ENCODE results near the gene SVEP1.
"Not testable (repeated sequence)": the region's sequence is repeated elsewhere in the genome, so short reads cannot be mapped to it uniquely, and the experiment has no call there.

Gene SVEP1

DNA sequence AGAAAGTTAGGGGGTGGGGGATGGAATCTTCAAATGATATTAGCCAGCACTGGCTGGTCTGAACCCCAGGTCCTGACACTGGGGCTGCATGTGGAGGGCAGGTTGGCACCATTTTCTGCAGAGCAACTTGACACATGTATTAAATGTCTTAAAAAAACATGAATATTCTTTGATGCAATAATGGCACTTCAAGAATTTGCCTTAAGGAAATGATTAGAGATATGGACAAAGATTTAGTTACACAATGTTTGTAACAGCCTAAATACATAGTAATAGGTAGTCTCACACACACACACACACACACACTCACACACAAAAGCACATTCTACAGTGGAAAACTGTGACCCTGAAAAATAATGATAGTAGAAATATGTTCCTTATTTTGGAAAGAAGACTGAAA is 3.6 kb downstream of the SVEP1 start:
- DNase-seq, result no peak

- no peak for DNase-seq
These were observed 4.4 kb downstream of the SVEP1 start for GRCh38 chr9:110575169-110575568.

GRCh38 chr9:110573305-110573704 is 6.2 kb downstream of the SVEP1 start:
- DNase-seq, result no peak

DNA sequence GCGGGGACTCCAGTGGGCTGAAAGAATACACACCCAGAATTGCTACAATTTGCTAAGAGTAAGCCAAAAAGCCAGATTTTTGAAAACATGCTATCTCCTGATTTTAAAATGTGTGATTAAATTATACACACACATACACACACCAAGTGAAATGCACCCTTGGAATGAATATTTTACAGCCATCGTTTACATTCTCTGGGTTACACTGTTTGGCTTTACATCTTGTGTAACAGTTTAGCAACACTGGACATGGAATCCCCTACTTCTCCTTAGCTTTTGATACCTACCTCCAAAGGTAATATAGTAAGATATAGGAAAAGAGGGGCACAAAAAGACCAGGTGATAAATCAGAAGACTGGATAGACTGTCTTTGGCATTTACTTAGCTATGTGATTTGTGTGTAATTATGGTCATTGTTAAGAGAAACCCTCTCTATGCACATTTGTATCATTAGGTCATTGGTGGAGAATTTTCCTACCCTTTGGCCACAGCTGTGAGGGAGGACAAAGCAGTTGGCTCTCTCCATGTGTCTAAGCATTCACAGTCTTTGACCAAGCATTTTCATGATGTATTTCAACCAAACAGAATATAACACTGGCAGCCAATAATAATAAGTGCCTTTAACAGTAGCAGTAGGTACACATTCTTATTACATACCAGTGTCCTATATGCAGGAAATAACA is 7.6 kb downstream of the SVEP1 start:
- DNase-seq, result no peak

- no peak for DNase-seq
These were observed 13.4 kb downstream of the SVEP1 start for GRCh38 chr9:110566156-110566555.

- no peak for DNase-seq
These were observed 17.7 kb downstream of the SVEP1 start for GRCh38 chr9:110561826-110562225.

- DNase-seq, result no peak
These were observed 19.7 kb downstream of the SVEP1 start for GRCh38 chr9:110559869-110560268.

DNA sequence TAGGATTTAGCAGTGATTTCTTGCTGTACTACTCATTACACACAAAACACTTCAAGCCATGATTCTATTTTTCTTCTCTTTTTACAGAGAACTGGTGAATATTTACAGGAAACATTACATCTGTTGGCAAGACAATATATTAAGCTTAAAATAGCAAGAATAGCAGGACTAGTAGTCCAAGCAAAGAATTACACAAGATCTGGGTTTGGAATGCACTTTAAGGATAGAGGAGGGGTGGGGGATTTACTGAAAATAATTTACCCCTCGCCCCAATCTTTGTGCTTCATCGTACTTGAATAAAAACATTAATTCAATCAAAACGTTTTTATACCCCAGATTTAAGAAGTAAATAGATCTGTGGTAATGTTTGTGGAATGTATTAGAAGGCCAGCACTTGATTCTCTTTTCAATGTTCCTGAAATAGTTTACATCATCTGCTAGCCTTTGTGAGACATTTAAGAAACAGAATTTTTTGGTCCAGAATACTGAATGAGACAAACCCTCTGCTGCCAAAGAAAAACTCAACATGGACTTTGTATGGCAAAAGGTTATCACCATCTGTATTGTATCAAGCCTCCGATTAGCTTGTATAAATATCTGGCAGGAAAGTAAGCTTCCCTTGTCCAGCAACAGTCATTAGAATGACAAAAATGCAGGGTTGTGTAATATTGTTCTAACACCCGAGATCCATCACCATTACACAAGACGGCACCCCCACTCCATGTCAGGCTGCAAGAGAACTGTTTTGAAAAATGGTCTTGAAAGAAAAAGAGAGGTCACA is 23.8 kb downstream of the SVEP1 start:
- no peak for DNase-seq

DNA sequence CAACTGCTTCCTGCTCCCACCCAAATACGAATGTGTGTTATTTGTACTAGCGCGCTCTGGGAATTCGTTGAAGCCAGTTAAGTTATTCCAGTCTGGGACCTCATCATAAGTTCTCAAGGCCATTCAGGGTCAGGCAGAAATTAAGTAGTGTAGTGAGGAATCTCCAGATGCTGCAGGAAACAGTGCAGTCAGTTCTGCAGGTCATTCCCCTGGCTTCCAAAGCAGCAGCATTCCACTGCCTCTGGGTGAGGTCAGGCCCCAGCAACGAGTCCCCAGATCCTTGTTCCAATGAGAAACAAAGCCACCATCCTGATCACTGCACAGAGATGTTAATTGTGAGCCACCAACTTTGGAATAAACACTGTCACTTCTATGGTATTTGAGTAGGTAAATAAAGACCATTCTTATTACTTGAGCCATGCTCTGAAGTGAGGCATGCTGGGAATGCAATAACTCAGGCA is 33.1 kb downstream of the SVEP1 start:
- DNase-seq, result no peak

DNA sequence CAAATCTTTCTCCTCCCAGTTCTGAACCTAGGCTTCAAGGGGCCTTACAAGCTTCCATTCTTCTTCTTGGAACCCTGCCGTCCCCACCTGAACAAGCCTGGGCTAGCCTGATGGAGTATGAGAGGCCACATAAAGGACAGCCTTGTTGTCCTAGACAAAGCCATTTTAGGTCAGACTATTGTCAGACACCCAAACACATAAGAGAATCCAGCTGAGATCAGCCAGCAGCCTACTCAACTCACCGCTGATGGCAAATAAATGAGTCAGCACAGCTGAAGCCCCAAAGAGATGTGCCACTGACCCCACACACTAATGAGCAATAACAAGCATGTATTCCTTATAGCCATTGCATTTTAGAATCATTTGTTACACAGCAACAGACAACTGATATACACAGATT is 33.8 kb downstream of the SVEP1 start:
- DNase-seq, result no peak

DNA sequence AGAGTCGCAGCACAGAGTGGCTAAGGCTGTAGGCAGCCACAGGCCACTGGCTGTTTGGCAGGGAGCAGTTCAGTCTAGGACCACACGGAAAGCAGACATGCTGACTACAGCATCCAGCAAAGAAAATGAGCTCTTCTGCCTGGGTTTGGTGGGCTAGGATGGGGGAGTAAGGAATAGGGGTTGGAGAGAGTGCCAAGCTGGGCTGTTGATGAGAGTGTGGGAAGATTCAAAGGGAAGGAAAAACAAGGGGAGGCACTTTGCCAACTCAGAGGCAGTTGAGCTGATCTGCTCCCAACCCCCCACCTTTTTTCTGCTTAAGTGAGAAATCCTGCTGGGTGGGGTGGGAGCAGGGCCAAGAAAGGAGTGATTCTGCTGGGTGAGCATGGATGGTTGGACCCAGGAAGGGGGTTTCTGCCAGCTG is 35.9 kb downstream of the SVEP1 start:
- no peak for DNase-seq

DNA sequence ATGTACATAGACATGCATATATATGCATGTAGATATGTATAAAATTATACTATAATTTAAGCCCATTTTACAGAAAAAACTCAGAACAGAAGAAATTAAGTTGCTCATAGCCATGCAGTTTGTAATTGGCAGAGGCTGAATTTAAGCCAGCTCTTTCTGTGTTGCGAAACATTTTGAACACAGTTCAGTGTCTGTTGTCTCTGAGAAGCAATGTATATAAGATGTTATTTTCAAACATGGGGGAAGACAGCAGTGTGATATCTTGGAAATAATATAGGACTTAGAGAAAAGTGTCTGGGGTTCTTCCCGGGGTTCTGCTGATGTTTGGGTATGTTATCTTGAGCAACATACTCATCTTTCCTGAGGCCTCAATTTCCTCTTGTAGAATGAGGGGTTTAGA is 37.6 kb downstream of the SVEP1 start:
- no peak for DNase-seq

DNA sequence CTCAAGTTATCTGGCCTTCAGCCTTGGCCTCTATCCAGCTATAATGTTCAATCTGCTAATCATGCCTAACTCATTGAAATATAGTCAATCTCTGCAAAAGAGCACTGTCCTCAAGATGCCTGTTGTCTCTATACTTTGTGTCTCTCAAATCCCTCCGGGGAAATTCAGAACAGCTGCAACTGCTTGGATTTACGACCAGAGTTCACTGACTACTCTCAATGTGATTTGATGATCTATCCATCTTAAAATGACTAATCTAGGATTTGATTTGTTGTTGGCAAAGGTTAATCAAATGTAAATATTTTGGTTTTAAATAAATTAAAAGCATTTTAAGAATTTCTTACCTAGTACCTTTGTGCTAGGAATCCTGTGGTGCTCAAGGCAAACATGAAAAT is 40.9 kb downstream of the SVEP1 start:
- DNase-seq, result no peak

DNA sequence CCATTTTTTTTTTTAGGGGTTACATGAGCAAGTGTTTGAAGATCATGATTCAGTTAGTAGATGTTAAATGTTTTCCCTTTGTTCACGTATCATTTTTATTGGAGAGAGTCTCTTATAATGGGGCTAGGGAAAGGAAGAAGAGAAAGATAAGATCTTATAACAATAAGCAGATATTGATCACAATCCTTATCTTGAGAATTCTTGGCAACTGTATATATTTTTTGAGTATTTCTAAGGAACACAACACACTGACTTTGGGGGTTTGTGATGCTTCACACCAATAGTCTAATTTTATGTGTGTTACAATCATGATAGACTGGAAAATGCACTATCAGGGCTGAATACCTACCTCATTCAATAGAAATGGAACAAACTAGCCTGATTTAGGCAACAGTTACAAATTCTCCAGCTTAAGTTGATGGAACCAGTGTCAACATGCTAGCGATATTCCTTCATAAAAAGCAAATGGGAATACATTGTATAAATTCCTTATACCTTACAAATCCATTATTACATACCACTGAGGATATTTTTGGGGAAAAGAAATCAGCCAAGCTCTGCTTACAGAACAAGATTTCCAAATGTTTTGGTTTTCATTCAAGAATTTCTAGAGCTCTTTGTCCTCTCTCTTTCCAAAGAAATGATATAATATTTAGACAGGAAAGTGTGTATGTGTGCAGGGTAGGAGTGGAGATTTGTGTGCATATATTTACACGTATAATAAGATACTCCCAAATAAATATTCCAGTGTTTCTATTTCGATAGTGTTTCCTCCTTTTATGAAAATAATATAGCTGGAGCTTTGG is 41.5 kb downstream of the SVEP1 start:
- DNase-seq, result no peak

DNA sequence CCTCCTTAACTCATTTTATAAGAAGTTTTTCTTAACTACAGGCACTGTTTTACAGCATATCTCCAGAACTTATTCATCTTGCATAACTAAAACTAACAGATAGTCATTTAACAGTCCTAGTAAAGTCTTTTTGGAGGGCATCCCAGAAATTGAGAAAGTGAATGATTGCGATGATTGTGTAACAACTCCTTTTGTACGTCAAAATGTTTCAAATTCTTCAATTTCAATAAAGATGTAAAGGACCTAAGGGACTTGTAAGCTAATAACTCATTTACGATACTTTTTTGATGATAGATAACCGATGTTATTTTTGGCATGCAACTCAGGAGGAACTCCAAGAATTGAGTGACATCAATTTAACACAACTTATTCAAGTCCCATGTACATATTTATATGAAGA is 42.7 kb downstream of the SVEP1 start:
- no peak for DNase-seq

- not testable (repeated sequence) for DNase-seq
These were observed 45.4 kb downstream of the SVEP1 start for GRCh38 chr9:110534162-110534561.

DNA sequence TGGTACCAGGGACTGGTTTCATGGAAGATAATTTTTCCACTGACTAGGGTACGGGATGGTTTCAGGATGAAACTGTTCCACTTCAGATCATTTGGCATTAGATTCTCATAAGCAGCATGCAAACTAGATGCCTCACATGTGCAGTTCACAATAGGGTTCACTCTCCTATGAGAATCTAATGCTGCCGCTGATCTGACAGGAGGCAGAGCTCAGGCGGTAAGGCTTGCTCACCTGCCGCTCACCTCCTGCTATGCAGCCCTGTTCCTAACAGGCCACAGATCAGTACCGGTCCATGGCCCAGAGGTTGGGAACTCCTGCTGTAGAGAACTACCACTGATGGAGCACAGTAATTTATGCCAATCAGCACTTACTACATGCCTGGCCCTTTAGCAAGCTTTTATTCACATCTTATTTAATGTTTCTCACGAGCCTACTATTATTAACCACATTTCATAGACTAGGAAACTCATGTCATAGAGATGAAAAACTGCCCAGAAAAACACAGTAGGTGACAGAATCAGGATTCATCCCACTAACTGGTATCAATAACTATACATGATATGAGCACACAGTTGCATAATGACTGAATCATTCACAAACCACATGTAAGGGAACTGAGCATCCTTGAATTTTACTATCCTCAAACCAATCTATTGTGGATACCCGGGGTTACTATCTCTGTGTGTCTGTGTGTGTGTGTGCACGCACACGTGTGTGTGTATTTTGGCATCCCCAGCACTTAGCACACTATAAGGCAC is 46.5 kb downstream of the SVEP1 start:
- no peak for DNase-seq

DNA sequence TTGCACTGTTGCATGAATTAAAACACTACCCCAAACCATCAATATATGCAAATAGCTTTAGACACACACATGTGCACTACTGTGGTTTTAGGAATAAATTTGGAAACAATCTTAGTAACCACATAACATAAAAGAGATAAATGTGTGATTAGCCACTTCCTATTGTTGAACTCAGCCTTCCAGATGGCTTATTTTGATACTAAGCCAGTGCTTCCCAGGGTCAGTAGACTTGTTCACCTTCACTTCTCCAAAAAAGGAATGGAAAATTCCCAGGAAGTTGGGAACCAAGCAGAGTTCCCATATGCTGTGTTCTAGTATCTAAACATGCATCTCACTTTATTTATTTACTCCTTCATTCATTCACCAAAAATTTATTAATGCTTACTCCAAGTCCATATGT is 47.8 kb downstream of the SVEP1 start:
- no peak for DNase-seq

DNA sequence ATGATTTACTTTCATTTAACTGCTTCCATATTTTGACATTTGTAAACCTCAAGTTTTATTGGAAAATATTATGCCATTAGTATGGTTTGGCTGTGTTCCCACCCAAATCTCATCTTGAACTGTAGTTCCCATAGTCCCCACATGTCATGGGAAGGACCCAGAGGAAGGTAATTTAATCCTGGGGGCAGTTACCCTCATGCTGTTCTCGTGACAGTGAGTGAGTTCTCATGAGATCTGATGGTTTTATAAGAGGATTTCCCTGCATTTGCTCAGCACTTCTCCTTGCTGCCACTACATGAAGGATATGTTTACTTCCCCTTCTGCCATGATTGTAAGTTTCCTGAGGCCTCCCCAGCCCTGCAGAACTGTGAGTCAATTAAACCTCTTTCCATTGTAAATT is 48.3 kb downstream of the SVEP1 start:
- not testable (repeated sequence) for DNase-seq

GRCh38 chr9:110528645-110529044 is 50.9 kb downstream of the SVEP1 start:
- no peak for DNase-seq

DNA sequence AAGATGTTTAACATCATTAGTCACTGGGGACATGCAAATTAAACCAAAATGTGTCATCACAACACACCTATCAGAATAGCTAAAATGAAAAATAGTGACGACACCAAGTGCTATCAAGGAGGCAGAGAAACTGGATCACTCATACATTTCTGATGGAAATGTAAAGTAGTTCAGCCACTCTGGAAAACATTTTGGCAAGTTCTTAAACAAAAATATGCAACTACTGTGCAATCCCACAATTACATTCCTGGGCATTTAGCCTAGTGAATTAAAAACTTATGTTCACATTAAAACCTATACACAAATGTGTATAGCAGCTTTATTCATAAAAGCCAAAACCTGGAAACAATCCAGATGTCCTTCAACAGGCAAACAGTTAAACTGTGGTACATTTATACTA is 53.1 kb downstream of the SVEP1 start:
- DNase-seq, result no peak

DNA sequence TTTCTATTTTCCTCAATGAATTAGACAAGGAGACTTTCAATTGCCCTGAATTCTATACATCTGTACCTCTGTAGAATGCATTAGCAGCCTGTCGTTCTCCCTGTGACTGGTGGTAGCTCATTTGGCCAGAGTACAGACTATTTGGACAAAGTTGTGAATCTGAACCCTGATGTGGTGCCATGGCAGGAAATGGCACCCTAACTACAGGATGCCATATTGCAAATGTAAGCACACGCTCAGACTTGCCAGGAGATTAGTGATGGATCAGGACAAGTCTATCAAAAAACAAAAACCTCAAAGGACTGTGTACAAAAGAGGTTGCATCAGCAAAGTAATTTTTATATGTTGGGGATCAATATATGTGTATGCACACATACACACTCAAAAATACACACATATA is 58.3 kb downstream of the SVEP1 start:
- no peak for DNase-seq

DNA sequence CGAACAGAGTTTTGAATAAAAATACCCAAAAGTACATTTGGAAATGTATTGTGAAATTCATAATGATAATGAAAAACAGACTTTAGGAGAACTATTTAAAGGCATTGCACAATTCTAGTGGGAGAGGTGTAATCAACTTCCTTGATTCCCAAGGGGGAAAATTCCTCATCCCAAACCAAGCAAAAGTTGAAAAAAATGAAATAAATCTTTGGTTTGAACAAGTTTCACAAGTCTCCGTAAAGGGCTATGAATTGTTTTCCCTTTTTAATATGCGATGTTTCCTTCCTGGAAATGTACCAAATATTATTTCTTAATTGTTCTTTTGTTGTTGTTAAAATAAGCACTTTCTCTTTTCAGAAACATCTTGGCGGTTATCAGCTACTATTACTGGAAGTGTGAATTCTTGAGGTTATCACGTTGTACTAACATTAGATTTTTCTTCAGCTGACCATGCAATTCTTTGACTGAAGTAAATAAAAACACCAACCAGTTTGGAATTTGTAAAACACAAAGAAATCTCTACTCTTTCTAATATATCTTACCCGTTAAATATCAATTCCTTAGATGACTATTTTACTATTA is 59.3 kb downstream of the SVEP1 start:
- no peak for DNase-seq

All from GDM1 (cell line).